ENCODE data around the gene SLC8A3. TPM values are rescaled to one million over a fixed set of nuclear protein-coding genes. Genes with fewer than 3 reads are reported as not detected.

SLC8A3 gene
- total RNA-seq, 1 donor from 2014 or later, result not detected

DNA sequence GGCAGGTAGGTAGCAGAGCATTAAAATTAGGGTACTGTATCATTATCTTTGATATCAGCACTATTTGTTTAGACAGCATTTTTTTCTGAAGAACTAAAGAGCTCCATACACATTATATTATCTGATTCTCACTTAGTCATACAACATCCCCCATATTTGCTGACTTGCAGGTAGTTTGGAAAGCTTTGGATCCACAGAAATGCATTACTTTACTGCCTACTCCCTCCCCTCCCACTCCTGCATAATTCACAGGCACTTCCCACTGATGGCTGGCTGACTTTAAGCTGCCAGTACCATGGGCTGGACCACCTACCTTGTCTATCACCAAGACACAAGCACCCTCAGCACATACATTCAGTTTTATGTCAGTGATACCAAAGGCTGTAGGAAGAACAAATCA lies 110.4 kb downstream of the SLC8A3 start:
- Mint-ChIP-seq H3K27ac (ENCODE audit: unreplicated experiment) (no peak overlapping the region), H3K36me3 (ENCODE audit: unreplicated experiment) (no peaks in the 10 kb centered on the region), H3K27me3 (ENCODE audit: unreplicated experiment) (no peaks in the 10 kb centered on the region), H3K9me3 (ENCODE audit: unreplicated experiment) (no peaks in the 10 kb centered on the region), H3K4me3 (ENCODE audit: unreplicated experiment) (no peak overlapping the region), H3K4me1 (ENCODE audit: unreplicated experiment) (no peaks in the 10 kb centered on the region)
- DNase-seq (ENCODE audit: extremely low spot score, unreplicated experiment), result no peak
- no peak for TF ChIP-seq CTCF (IDR thresholded peaks at IDR 0.05)

- no peak for DNase-seq (ENCODE audit: extremely low spot score, unreplicated experiment)
- Mint-ChIP-seq H3K4me3 (ENCODE audit: unreplicated experiment) (no peak overlapping the region), H3K4me1 (ENCODE audit: unreplicated experiment) (no peaks in the 10 kb centered on the region), H3K9me3 (ENCODE audit: unreplicated experiment) (no peaks in the 10 kb centered on the region), H3K36me3 (ENCODE audit: unreplicated experiment) (no peaks in the 10 kb centered on the region), H3K27me3 (ENCODE audit: unreplicated experiment) (peaks cover 2% of the 10 kb centered on the region), H3K27ac (ENCODE audit: unreplicated experiment) (no peak overlapping the region)
- no peak for TF ChIP-seq CTCF (IDR thresholded peaks at IDR 0.05)
Observed at GRCh38 chr14:70077720-70078119, 111.0 kb downstream of the SLC8A3 start.

- Mint-ChIP-seq H3K4me3 (ENCODE audit: unreplicated experiment) (no peak overlapping the region), H3K27ac (ENCODE audit: unreplicated experiment) (no peak overlapping the region), H3K27me3 (ENCODE audit: unreplicated experiment) (peaks cover 2% of the 10 kb centered on the region), H3K9me3 (ENCODE audit: unreplicated experiment) (no peaks in the 10 kb centered on the region), H3K36me3 (ENCODE audit: unreplicated experiment) (no peaks in the 10 kb centered on the region), H3K4me1 (ENCODE audit: unreplicated experiment) (no peaks in the 10 kb centered on the region)
- TF ChIP-seq CTCF (IDR thresholded peaks at IDR 0.05), result no peak
- DNase-seq (ENCODE audit: extremely low spot score, unreplicated experiment), result no peak
Observed at GRCh38 chr14:70077005-70077404, 111.7 kb downstream of the SLC8A3 start.

DNA sequence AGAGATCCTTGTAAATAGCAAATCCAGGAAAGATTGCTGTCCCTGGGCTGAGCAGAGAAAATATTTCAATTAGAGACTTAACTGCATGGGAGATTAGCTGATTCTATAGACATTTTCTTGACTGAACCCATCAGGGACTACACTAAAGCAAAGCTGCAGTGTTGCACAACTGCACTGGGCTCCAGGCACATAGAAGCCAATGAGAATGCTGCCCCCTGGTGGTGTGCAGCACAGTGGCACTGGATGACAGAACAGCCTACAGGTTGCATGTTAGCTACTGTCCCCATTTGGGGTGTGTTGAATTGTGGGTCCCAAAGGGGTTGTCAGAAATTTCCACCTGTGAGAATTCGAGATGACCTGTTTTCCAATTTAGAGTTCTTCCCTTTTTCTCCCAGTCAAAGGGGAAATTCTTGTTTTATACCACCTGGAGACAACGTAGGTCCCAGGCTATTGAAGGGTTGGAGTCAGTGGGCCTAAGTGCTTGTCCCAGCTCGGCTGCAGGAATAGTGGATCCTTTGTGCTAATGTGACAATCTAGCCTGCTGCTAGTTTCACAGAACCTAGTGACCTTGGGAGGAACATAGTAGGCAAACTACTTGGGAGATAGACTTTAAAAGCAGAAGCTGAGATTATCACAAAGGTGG lies 114.7 kb downstream of the SLC8A3 start:
- Mint-ChIP-seq H3K4me1 (ENCODE audit: unreplicated experiment) (no peaks in the 10 kb centered on the region), H3K27ac (ENCODE audit: unreplicated experiment) (no peak overlapping the region), H3K4me3 (ENCODE audit: unreplicated experiment) (no peak overlapping the region), H3K9me3 (ENCODE audit: unreplicated experiment) (no peaks in the 10 kb centered on the region), H3K27me3 (ENCODE audit: unreplicated experiment) (peaks cover 2% of the 10 kb centered on the region), H3K36me3 (ENCODE audit: unreplicated experiment) (no peaks in the 10 kb centered on the region)
- DNase-seq (ENCODE audit: extremely low spot score, unreplicated experiment), result no peak
- peak; percentile 56 for TF ChIP-seq CTCF (IDR thresholded peaks at IDR 0.05)

DNA sequence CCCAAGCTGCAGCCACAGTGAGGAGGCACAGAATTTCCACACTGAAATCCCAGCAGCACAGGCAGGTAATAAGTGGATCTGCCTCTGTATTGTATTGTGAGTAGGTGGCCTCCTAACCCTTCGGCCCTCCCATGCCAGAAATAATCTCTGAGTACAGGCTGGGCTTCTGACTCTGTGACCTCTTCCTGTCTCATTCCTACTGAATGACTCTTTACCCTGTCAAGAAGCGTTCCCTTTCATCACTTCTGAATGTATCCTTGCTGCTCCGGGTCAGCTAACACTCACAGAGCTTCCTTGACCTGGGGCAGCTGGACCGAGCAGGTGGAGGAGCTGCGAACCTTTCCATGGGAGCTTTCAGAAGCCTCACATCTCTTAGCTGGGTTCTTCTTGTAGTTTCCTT lies 119.6 kb downstream of the SLC8A3 start:
- Mint-ChIP-seq H3K27me3 (ENCODE audit: unreplicated experiment) (peaks cover 2% of the 10 kb centered on the region), H3K36me3 (ENCODE audit: unreplicated experiment) (no peaks in the 10 kb centered on the region), H3K27ac (ENCODE audit: unreplicated experiment) (no peak overlapping the region), H3K4me3 (ENCODE audit: unreplicated experiment) (no peak overlapping the region), H3K9me3 (ENCODE audit: unreplicated experiment) (no peaks in the 10 kb centered on the region), H3K4me1 (ENCODE audit: unreplicated experiment) (no peaks in the 10 kb centered on the region)
- DNase-seq (ENCODE audit: extremely low spot score, unreplicated experiment), result no peak
- no peak for TF ChIP-seq CTCF (IDR thresholded peaks at IDR 0.05)
